Measurements from ENCODE around the gene PCARE. TPM values are rescaled to one million over a fixed set of nuclear protein-coding genes. Genes with fewer than 3 reads are reported as not detected.

PCARE gene
- polyA plus RNA-seq, 10 donors: 0.06 to 0.50 (median 0.21) TPM

DNA sequence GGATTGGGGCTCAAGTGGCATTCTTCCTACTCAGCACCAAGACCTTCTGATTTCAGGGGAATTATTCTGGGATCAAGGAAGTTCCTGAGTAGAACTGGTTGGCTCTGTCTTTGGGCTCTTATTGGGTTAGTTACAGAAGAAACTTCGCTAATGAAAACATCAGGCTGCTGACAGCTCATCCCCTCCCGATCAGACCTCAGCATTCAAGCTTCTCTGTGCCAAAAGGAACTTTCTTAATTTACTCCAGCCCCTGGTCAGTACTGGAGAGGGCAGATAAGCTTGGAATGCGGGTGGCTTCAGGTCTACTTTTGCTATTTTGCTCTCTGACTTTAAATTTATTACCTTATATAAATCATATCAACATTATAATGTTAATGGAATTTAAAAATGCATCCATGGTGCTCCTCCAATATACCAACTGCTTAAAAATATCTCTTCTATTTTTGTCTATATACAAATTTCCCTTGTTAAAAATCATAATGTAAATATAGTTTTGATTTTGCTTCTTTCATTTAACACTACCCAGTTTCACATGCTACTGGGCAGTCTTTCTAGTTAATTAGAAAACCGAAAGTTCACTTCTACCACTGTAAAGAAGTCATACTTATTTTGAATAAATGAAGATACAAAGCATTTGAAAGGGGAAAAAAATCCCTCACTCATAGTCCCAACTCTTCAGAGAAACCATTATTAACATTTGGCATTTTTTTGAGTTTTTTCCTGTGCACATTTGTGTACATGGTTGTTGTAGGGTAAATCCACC, 34.4 kb downstream of the PCARE start:
- no peak for DNase-seq

DNA sequence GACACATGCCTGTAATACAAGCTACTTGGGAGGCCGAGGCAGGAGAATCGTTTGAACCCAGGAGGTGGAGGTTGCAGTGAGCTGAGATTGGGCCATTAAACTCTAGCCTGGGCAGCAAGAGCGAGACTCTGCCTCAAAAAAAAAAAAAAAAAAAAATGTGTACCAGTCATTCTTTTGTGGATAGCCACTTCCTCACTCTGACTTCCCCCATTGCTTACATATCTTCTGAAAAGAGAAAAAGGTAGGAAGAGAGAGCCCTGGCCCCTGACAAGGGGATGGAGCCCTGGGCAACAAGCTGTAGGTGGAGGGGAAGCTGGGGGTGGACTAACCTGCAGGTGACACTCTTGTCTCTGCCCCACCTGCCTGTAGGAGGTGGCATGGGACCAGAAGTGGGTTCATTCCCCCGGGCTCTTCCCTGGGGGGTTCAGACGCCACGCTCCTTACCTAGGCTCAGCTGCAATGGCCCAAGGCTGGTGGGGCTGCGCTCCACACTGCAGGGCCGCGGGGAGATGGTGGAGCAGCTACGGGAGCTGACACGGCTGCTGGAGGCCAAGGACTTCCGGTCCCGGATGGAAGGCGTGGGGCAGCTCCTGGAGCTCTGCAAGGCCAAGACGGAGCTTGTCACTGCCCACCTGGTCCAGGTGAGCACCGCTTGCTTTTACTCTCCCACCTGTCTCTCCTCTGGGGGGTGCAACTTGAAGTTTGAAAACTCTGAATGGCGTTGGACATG, 39.1 kb downstream of the PCARE start:
- DNase-seq: no peak

DNA sequence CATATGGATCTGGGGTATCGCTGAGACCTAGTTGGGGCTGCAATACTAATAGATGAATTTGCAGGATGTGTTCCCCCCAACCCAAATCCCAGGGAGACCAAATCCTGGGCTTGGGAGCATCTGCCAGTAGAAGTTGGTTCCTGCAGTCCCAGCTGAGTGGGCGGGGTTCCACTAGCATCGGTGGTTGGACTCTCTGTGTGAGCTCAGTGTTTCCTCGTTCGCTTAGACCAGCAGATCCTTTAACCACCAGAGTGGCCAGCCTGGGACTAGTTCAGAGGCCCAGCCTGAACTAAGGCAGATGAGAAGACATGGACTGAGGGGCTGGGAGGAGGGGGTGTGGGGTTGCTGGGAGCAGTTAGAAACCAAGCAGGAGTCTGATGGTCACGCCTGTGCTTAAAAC, 40.7 kb downstream of the PCARE start:
- no peak for DNase-seq

DNA sequence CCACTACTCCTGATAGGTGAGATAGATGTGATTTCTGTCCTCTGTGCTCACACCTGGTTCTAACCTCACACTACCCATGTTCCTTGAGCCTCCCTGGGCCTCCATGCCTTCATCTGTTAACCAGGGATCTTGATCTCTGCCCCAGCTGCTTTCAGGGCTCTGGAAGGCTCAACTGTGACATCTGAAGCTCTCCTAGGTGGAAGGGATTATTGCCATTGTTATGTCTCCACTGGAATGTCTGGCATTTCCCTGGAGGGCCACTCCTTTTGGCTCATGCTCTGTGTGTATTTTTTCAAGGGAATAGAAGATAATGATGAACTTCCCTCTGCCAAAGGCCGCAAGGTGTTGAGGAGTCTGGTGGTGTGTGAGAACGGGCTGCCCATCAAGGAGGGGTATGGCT, 41.2 kb downstream of the PCARE start:
- no peak for DNase-seq

DNA sequence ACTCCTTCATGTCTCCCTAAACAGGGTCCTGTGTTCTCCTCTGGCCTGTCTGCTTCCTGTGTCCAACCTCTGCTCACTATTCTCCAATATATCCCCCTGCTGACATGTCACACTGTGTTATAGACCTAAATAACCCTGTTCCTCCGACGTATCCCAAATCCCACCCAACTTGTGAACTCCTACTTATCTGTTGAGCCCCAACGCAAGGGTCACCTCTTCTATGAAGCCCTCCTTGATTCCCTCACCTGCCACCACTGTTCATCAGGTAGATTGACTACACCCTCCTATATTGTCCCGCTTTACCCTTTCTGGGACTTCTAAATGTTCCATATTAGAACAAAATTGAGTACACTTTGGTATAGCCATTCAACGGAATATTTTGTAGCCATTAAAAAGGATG, 42.1 kb downstream of the PCARE start:
- no peak for DNase-seq

DNA sequence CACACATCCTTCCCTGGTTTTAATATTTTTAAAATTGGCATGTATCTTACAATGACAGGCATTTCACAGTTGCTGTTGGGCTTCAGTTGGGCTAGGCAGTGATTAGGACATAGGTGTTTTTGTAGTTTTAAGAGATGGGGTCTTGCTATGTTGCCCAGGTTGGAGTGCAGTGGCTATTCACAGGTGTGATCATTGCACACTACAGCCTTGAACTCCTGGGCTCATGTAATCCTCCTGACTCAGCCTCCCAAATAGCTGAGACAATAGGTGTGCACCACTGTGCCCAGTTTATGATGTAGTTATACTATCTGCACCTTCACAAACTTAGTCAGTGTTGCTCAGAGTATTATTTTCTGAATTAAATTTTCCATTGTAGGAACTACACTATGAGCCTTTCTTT, 43.3 kb downstream of the PCARE start:
- no peak for DNase-seq

DNA sequence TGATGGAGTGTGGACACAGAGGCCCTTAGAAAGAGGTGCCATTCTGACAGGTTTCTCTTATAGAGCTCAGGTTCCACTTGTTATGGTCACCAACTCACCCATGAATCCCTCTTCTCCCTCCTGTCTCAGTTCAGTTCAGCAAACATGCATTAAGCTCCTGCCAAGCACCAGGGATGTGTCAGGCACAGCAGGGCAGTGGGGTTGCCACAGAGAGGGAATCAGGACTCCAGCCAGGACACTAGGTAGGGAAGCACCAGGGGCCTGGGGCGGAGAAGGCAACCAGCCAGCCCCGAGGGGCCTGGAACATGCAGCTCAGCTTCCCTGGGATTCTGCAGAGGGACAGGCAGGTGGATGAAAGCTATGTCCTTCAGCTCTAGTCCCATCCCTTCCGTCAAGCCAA, 48.6 kb downstream of the PCARE start:
- DNase-seq: no peak

DNA sequence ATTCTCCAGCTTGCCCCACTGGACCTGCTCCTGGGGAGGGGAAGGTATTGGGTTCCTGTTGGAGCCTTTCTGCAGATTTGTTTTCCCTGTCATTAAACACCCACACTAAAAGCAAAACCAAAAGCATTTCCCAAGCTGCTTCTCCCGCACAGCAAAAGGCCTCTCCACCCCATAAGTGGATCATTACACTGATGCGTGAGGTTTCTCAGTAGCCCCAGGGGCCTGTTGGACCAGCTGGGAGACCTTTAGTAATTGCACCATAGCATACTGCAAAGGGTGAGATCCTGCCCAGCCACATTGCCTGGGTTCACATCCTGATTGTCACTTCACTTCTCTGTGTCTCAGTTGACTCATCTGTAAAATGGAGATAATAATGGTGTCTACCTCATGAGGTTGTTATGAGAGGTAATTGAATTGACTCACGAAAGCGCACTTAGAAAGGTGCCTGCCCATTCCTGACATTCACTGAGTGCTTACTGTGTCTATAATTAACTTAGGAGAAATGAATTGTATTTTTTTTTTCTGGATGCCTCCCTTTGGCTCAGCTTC, 49.4 kb downstream of the PCARE start:
- DNase-seq: no peak

DNA sequence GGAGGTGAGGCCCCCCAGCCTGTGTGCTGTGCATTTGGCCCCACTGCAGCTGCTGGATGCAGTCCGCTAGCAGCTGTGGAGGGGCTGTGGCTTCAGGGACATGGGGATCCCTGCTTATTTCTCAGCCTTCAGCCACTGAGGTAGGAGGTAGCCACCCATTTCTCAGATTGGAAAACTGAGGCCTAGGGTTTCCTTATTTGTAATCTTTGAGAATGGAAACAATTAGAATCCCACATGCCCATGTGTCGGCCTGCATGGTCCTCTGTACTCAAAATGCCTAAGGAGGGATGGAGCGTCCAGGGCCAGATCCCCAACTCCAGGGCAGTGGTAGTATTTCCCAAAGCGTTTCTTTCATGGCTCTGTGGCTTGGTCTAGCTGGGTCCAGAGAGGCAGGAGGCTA, 51.1 kb downstream of the PCARE start:
- DNase-seq: no peak

DNA sequence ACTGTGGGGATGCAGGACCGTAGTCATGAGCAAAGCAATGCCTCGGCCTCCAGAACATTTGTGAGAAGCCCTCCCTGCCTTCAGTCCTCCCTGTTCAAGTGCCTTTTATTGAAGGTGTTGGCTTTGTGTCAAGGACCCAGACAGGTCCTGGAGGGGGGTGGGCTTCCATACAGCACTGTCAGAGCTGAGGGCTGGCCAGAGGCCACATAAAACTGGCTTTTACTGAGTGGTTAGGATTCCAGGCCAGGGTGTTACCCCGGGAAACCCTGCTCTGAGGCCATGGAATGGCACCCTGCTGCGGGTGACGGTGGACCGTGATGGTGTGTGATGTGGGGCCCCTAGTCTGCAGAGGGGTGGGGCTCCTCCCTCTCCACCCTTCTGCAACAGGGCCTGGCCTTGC, 51.6 kb downstream of the PCARE start:
- no peak for DNase-seq

DNA sequence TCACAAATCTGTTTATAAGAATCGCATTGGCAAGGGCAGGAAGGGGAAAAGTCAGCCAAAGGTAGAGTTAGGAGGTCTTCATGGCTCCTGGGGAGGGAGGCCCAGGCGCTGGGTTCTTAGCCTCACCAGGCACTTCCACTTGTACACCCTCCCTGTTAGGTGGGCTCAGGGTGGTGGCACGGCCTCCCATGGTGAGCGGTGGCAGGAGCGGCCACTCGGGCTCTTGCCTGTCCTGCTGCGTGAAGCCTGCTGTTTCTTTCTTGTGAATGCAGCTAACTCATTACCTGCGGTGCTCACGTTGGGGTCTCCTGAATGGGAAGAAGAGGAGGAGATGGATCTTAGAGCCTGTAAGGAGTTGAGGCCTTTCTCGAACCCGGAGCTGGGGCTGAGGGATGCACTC, 52.4 kb downstream of the PCARE start:
- no peak for DNase-seq

DNA sequence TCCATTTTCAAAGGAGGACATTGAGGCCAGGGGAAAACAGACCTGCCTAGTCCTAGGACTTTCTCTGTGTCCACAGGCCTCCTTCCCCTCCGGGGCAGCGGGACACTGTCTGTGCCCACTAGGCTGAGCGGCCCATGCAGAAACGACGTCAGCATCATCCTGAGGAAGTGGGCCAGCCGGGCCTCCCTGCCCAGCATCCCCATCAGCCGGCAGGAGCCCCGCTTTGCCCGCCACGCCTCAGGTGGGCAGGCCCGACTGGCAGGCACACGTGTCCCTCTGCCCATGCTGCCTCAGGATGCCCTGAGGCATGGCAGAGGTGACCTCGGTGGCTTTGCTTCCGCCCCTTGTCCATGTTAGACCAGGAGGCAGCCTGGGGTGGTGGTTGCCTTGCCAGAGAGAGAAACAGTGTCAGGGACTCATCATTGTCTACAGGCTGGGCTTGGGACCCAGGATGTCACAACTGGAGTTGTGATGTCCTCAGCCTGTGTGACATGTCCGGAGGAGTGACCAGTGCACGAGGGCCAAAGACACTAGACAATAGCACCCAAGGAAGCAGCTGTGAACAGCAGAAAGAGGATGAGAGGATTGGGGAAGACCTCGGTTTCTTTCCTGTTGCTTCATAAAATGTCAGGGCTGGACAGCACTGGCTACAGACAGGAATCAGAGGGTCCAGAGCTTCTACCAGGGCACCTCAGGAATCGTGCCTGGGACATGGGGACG, 56.4 kb downstream of the PCARE start:
- DNase-seq: no peak

DNA sequence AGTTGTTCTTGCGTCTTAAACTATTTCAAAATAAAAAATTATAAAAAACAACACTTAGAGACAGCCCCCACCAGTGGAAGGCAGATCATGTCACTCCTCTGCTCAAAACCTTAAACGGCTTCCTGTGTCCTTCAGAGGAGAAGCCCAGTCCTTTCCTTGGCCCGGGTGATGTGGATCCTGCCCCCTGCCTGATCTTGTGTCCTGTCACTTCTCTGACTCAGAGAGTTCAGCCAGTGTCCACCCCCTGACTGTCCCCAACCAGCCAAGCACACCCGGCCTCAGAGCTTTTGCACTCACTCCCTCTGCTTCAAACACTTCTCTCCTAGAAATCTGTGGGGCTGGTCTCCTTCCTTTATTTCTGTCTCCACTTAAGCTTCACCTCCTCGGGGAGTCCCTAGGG, 57.8 kb downstream of the PCARE start:
- no peak for DNase-seq

DNA sequence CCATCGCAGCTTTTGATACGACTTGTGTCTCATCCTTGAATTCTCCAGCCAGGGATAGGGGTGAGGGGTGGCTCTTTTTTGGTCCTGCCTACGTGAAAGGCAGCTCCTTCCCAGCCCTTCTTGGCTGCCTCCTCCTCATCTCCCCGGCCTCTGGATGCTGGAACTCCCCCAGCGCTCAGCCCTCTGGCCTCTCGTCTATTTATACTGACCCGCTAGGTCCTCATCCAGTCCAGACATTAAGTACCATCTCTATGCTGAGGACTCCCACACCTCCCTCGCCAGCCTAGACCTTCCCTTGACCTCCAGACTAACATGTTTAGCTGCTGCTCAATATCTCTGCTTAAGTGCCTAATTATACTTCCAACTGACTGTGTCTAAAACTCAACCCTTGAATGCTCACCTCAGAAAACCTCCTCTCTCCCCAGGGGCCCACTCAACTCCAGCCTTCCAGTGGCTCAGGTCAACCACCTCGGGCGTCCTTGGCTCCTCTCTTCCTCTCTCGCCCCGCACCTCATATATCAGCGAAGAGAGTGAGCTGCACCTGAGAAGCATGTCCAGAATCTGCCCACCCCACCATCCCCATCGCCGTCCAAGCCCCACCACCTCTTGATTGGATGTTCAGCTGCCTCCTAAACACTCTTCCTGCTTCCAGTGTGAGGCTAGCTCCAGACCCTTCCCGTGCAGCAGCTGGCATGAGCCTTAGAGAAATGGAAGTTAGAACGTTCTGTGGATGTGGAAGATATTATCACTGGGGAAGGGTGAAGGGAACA, 58.4 kb downstream of the PCARE start:
- DNase-seq: no peak

DNA sequence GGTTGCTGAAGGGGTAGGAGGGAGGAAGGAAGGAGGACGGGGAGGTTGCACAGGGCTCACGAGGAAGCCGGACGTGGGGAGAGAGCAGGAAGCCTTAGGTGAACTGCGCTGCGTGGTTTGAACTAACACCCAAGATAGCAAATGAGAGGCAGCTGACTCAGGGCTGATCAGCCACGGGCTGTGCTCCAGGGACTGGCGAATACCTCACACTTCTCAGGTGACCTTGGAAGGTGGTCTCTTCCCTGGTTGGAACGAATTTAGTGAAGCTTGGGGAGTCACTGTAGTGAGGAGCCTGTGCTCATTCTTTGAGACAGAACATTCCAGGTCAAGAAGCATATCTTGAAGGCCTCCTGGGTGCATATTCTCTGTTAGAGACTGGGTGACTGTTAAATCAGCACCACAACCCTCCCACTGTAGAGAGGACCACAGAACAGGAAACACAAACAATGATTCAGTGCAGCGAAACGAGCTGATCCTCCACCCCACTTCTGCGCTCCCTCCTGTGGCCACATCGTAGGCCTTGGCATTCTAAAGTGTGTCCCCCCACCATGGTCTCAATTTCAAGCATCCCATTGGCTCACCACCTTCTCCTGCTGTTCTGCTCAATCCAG, 59.4 kb downstream of the PCARE start:
- DNase-seq: peak in 1 of 3 donors; percentile 26

DNA sequence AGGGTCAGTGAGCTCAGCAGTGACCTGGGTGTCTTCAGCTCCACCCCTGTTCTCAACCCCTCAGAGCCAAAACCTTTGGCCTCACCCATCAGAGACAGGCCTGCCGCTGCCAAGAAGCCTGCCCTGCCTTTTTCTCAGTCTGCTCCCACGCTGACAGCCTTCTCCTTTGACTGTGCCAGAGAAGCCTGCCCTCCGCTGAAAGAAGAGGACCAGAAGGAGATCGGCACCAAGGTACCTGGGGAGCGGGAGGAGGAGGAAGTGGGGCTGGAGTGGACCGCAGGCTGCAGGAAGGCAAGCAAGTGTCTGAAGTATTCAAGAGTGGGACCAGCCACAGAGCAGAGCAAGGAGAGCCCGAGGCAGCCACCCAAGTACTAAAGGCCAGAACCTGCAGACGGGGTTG, 60.0 kb downstream of the PCARE start:
- DNase-seq: no peak

DNA sequence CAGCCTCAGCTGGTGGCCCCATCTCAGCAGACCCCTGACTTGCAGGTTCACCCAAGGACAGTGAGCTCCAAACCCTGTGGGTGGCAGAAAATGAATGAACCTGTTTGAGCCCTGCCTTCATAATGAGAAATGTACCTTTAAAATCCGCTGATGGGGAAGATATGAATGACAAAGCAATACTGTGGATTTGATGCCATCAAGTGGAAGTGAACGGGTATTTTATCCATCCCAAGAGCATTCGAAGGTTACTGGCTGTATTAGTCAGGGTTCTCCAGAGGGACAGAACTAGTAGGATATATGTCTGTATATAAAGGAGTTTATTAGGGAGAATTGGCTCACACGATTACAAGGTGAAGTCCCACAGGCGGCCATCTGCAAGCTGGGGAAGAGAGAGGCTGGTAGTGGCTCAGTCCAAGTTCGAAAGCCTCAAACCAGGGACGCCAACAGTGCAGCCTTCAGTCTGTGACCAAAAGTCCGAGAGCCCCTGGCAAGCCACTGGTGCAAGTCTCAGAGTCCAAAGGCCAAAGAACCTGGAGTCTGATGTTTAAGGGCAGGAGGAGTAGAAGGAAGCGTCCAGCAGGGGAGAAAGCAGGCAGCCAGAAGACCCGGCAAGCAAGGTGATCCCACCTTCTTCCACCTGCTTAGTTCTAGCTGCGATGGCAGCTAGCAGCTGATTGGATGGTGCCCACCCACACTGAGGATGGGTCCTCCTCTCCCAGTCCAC, 61.1 kb downstream of the PCARE start:
- DNase-seq: no peak

DNA sequence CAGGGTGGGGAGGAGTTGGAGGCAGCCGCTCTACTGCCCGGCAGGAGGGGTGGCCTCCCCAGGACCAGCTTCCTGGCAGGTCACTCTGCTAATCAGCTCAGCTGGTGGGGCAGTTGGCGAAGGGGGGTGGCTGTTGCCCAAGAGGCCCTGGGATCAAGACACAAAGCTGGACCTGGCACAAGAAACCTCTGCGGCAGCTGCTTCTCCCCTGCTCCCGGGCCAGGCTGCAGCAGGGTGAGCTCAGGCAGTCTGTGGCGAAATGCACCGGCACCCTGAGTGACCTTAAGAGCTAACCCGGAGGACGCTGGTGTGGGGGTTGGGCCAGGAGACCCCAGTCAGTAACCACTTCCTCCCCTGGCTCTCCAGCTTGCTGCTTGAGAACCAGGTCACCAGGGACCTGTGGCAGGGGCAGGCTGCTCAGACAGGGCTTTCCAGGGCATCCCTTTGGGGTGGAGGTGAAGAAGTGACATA, 62.1 kb downstream of the PCARE start:
- DNase-seq: peak; percentile 56 to 59 (median 57)

Data from muscle of back (tissue), 11 donors.